HG02798 (cell line): Measurements from ENCODE around the gene TMEM250.
"Not testable (repeated sequence)": the region's sequence is repeated elsewhere in the genome, so short reads cannot be mapped to it uniquely, and the experiment has no call there.

Source experiments
- ATAC-seq: cut with Tn5 transposase; IDR thresholded peaks from one replicate; pipeline ENCODE4 v1.9.1; 2021; ENCODE audit warnings: mild to moderate bottlenecking; ENCODE audit not compliant: unreplicated experiment, poor library complexity

The TMEM250 gene

GRCh38 chr9:136114610-136115009 lies 4.1 kb downstream of the TMEM250 start:
- ATAC-seq: no peak

GRCh38 chr9:136112541-136112940 lies 6.1 kb downstream of the TMEM250 start:
- ATAC-seq: no peak

- ATAC-seq: no peak
These were observed 6.8 kb downstream of the TMEM250 start for GRCh38 chr9:136111910-136112309.

GRCh38 chr9:136111190-136111589 lies 7.5 kb downstream of the TMEM250 start:
- ATAC-seq: no peak

DNA sequence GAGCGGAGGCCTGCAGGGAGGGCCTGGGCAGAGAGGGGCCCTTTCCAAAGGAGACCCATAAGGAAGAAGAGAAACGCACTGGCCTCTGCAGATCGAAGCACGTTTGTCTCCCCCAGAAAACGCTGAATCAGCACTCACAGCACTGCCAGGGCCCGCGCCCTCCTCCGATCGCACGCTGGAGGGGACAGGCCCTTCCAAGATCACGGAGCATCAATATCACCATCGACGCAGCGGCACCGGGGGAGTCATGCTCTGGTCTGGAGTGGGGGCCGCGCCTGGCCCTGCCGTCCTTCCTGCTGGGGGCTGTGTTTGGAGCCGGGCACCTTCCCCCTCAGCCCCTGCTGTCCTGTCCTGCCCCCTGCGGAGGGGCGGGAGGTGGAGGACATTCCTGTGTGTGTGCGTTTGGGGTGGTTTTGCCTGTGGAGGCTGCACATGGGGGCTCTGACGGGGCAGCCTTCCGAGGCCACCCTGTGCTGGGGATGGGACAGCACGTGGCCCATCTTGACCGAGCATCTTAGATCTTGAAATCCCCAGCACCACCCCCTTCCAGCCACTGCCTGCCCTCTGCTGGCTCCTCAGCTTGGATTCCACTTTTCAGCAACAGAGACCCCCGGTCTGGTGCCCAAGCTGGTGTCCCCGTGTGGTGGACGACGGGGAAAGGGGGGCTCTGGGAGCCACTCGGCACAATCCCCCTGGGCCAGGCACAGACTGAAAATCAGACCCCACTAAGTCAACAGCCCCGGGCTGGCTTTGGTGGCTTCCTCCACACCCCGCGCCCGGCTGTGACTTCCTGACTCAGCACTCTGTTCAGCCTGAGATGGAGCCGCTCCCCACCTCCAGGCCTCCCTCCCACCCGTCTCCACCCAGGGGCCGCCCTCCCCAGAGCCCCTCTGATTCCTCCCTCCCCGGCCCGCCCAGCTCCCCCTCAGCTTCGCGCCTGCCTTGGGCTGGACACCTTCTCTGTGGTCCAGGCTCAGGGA lies 8.3 kb downstream of the TMEM250 start:
- ATAC-seq: no peak

- peak; percentile 88 for ATAC-seq
These were observed 9.2 kb downstream of the TMEM250 start for GRCh38 chr9:136109351-136110081.

- no peak for ATAC-seq
These were observed 9.9 kb downstream of the TMEM250 start for GRCh38 chr9:136108648-136109266.

GRCh38 chr9:136107953-136108647 lies 10.6 kb downstream of the TMEM250 start:
- no peak for ATAC-seq

DNA sequence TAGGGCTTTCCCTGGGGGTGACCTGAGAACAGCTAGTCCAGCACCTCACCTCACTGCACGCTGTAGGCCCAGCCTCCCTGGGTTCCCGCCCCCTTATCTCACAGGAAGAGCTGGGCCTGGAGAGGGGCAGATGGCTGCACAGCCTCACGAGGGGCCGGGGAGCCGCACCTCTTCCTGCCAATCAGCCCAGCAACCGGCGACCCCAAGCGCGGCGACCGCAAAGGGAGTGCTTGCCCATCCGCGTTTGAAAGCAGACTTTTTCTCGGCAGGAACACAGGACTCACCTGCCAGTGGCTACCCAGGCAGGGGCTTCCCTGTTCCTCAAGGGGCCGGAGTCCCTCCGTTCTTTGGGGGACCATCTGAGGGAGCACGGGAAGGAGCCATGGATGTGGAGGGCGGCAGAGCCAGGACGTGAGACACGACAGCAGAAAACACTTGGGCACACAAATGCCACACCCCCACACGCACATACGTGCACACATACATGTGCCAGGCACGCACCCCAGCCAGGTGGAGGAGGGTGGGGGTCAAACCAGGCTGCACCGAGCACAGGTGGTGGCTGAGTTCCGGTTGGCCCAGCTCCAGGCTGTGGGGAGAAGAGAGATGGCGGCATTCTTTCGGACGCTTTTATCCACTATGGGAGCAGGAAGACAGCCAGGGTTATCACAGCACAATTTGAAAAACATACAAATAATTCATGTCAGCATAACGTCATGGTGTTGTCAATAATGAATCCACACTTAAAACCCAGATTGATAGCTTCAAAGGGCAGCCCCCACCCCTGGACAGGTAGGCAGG lies 11.3 kb downstream of the TMEM250 start:
- no peak for ATAC-seq

- no peak for ATAC-seq
These were observed 13.1 kb downstream of the TMEM250 start for GRCh38 chr9:136105398-136106135.

- ATAC-seq: no peak
These were observed 13.8 kb downstream of the TMEM250 start for GRCh38 chr9:136104916-136105315.

- no peak for ATAC-seq
These were observed 14.2 kb downstream of the TMEM250 start for GRCh38 chr9:136104488-136104800.

DNA sequence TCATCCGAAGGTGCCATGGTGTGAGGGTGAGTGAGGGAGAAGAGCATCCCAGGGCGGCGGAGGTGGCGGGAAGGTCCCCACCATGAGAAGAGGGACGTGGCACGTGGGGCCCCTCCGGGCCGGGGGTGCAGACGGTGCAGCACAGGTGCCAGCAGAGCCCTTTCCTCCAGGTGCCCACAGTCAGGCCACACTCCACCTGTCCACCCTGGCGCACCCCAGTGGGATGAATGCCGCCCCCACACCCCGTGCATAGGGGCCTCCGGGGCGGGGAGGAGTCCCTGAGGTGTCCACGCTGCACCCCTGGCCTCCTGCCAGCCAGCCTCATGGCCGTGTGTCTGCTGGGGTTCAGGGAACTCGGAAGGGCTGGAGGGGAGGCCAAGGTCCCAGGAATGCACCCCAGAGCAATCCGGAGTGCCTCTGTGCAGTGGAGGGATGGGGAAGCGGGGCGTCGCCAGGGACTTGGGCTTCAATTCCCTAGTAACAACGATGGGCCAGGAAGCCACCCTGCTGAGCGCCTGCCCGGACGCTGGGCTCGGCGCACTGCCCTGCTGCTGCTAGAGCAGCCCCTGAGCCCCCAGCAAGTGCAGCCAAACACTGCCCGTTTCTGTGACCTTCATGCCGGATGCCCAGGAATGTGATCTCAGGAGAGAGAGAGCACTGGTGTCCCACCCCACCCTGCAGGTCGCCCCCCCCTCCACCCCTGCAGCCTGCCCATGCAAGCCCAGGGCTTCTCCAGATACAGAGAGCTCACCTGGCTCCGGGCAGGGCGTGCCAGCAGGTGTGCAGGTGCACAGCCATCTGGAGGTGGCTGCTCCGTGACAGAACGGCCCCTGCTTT lies 14.8 kb downstream of the TMEM250 start:
- ATAC-seq: no peak

DNA sequence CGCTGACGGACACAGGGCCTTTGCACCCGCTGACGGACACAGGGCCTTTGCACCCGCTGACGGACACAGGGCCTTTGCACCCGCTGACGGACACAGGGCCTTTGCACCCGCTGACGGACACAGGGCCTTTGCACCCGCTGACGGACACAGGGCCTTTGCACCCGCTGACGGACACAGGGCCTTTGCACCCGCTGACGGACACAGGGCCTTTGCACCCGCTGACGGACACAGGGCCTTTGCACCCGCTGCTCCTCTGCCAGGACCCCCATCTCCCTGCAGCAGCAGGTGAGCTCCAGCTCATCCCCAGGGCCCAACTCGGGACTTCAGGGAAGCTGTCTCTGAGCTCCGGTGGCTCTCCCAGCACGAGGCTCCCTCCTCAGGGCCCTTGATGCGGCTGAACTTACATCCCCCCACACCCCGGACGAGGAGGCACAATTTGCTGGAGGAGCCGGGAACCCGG lies 17.0 kb downstream of the TMEM250 start:
- not testable (repeated sequence) for ATAC-seq

- no peak for ATAC-seq
These were observed 17.7 kb downstream of the TMEM250 start for GRCh38 chr9:136100700-136101614.

DNA sequence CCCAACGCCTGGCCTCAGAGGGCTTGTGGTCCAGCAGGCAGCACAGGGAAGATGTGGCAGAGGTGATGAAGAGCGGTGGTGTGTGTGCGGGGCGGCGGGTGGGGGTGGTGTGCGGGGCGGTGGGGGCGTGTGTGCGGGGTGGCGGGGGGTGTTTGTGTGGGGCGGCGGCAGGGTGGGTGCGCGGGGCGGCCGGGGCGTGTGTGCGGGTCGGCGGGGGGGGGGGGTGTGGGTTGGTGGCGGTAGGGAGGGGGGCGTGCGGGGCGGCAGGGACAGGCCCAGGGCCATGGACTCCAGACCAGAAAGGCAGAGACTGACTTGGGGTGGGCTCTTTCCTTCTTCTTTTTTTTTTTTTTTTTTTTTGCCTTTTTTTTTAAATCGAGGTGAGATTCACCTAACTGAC lies 19.1 kb downstream of the TMEM250 start:
- no peak for ATAC-seq

- ATAC-seq: no peak
These were observed 19.8 kb downstream of the TMEM250 start for GRCh38 chr9:136098844-136099243.
